Calu3 (cell line): Measurements from ENCODE around the gene CDK5RAP3. TPM values are rescaled to one million over a fixed set of nuclear protein-coding genes. Genes with fewer than 3 reads are reported as not detected.
A peak's percentile ranks its signal among the peaks of the same experiment; 100 is the strongest.

Experiments
- BruUV-seq: library from RNA; stranded (reverse); fragments of 400-500 nt; replicated peaks from 2 replicates; lab custom pipeline; 2021; lab: Mats Ljungman, UMichigan
- CTCF ChIA-PET: fragments of 300-600 bp; sonication (Branson Sonifier 250); formaldehyde crosslinking; loops from one replicate; lab custom pipeline; 2022; ENCODE audit warnings: antibody characterized with exemption; lab: Charles Lee
- DNase-seq: peaks from one replicate; pipeline ENCODE4 v3.0.0; 2022
- H3K27ac Mint-ChIP-seq: one replicate; pipeline ENCODE4 v1.8.0; 2022; ENCODE audit warnings: mixed read lengths; ENCODE audit not compliant: unreplicated experiment
- H3K27me3 Mint-ChIP-seq: one replicate; pipeline ENCODE4 v1.8.0; 2022; ENCODE audit warnings: mixed read lengths; ENCODE audit not compliant: unreplicated experiment
- H3K36me3 Mint-ChIP-seq: one replicate; pipeline ENCODE4 v1.8.0; 2022; ENCODE audit warnings: mild to moderate bottlenecking, moderate library complexity, mixed read lengths; ENCODE audit not compliant: insufficient read depth, unreplicated experiment
- H3K4me1 Mint-ChIP-seq: one replicate; pipeline ENCODE4 v1.8.0; 2022; ENCODE audit warnings: mild to moderate bottlenecking, low read depth, mixed read lengths; ENCODE audit not compliant: unreplicated experiment
- H3K4me3 Mint-ChIP-seq: one replicate; pipeline ENCODE4 v1.8.0; 2022; ENCODE audit warnings: mild to moderate bottlenecking, low read depth, moderate library complexity, mixed read lengths; ENCODE audit not compliant: unreplicated experiment
- H3K9me3 Mint-ChIP-seq: one replicate; pipeline ENCODE4 v1.8.0; 2022; ENCODE audit warnings: low read depth, mixed read lengths; ENCODE audit not compliant: unreplicated experiment
- CTCF ChIP-seq: fragments of 200-600 bp; IDR thresholded peaks from one replicate; pipeline ENCODE4 v1.8.0; 2022; ENCODE audit warnings: antibody characterized with exemption; ENCODE audit not compliant: unreplicated experiment
- intact Hi-C: fragments of 100-400 bp; cut with micrococcal nuclease; formaldehyde crosslinking; loops from one replicate; pipeline ENCODE4 v1.10.0; 2022; ENCODE audit not compliant: unreplicated experiment
- total RNA-seq: library from RNA; stranded (reverse); gene quantifications from 2 replicates; pipeline ENCODE4 v1.2.3, GENCODE V29; 2022

CDK5RAP3 gene
- total RNA-seq, 1 experiment from 2014 or later: 431 TPM

- peaks cover 91% of the 10 kb centered on the region for H3K4me1 Mint-ChIP-seq
- no peak for TF ChIP-seq CTCF
- no peaks in the 10 kb centered on the region for H3K9me3 Mint-ChIP-seq
- H3K27me3 Mint-ChIP-seq: no peaks in the 10 kb centered on the region
- peak overlapping the region; percentile 58 for H3K27ac Mint-ChIP-seq
- peak overlapping the region; percentile 17 for H3K4me3 Mint-ChIP-seq
- peaks cover 85% of the 10 kb centered on the region for H3K36me3 Mint-ChIP-seq
- CTCF ChIA-PET: interaction anchor here (0.6 to 5.0 kb wide), 4 partner anchors 11 to 66 kb away, joined by 3 to 140 read pairs (median 4); partner anchors contain the start of gene CDK5RAP3
- DNase-seq: peak; percentile 47
- intact Hi-C loops: no loop called here
- no TSS peak for BruUV-seq
These were observed 18.5 kb upstream of the CDK5RAP3 start for GRCh38 chr17:47952171-47953021.

GRCh38 chr17:47953909-47954308, 17.0 kb upstream of the CDK5RAP3 start:
- no TSS peak for BruUV-seq
- CTCF ChIA-PET: interaction anchor here (0.6 to 2.6 kb wide), 2 partner anchors 16 to 111 kb away, joined by 5 to 18 read pairs; partner anchors contain the start of gene CDK5RAP3
- H3K27me3 Mint-ChIP-seq: no peaks in the 10 kb centered on the region
- H3K4me1 Mint-ChIP-seq: peaks cover 93% of the 10 kb centered on the region
- no peak overlapping the region for H3K4me3 Mint-ChIP-seq
- H3K36me3 Mint-ChIP-seq: peaks cover 87% of the 10 kb centered on the region
- no peaks in the 10 kb centered on the region for H3K9me3 Mint-ChIP-seq
- TF ChIP-seq CTCF: peak; percentile 26
- intact Hi-C loops: no loop called here
- H3K27ac Mint-ChIP-seq: no peak overlapping the region
- no peak for DNase-seq

GRCh38 chr17:47955497-47956461, 15.1 kb upstream of the CDK5RAP3 start:
- Mint-ChIP-seq H3K4me1 (peaks cover 90% of the 10 kb centered on the region), H3K9me3 (no peaks in the 10 kb centered on the region), H3K27ac (peak overlapping the region; percentile 33), H3K27me3 (no peaks in the 10 kb centered on the region), H3K36me3 (peaks cover 72% of the 10 kb centered on the region), H3K4me3 (peak overlapping the region; percentile 76)
- BruUV-seq: no TSS peak
- no peak for TF ChIP-seq CTCF
- CTCF ChIA-PET: interaction anchor here (0.6 to 2.6 kb wide), 9 partner anchors 7 to 1103 kb away, joined by 3 to 33 read pairs (median 11); partner anchors contain the start of genes CDK5RAP3 and PNPO
- intact Hi-C loops: no loop called here
- DNase-seq: peak; percentile 68
